Body of pancreas (tissue), 4 donors: ENCODE results near the gene UBTD1.
"Not testable (repeated sequence)": the region's sequence is repeated elsewhere in the genome, so short reads cannot be mapped to it uniquely, and the experiment has no call there.

Source experiments
- CTCF ChIP-seq, 7 experiments: fragments of 450-650 bp in 4 of 7; fragments of 200-600 bp in 3 of 7; sonication (generic) in 3 of 7; IDR thresholded peaks; one replicate each; pipeline ENCODE4 v1.5.1; 2016 to 2019; ENCODE audit warnings: antibody characterized with exemption in 7 of 7
- POLR2A ChIP-seq, 3 donors: fragments of 450-650 bp; IDR thresholded peaks; one replicate each; pipeline ENCODE4 v1.6.1; 2016; ENCODE audit warnings: antibody characterized with exemption in 3 of 3, mild to moderate bottlenecking in 2 of 3

- not testable (repeated sequence) for TF ChIP-seq POLR2A, CTCF (IDR thresholded peaks at IDR 0.05)
Observed at GRCh38 chr10:97560731-97561381, 62.1 kb downstream of the UBTD1 start.
